DOHH2 (cell line): Measurements from ENCODE around the gene SMAGP.
"Not testable (repeated sequence)": the region's sequence is repeated elsewhere in the genome, so short reads cannot be mapped to it uniquely, and the experiment has no call there.

Experiments
- H3F3A ChIP-seq: fragments of 200-600 bp; sonication (generic), shearing (Covaris generic); 2 replicates; pipeline ENCODE4 v1.6.0; 2016; ENCODE audit warnings: antibody characterized with exemption, mild to moderate bottlenecking; ENCODE audit not compliant: control insufficient read depth, insufficient read depth
- H3K27ac ChIP-seq: fragments of 200-600 bp; sonication (generic); 2 replicates; pipeline ENCODE4 v1.5.1; 2014; ENCODE audit warnings: low read depth, mild to moderate bottlenecking, low read length, moderate library complexity
- H3K27me3 ChIP-seq: fragments of 200-600 bp; sonication (generic); 2 replicates; pipeline ENCODE4 v1.6.1; 2014; ENCODE audit warnings: mild to moderate bottlenecking, low read length, mixed read lengths; ENCODE audit not compliant: control insufficient read depth
- H3K36me3 ChIP-seq: fragments of 200-600 bp; sonication (generic); 2 replicates; pipeline ENCODE4 v1.6.1; 2014; ENCODE audit warnings: mild to moderate bottlenecking, low read length, moderate library complexity, mixed read lengths; ENCODE audit not compliant: control insufficient read depth
- H3K4me1 ChIP-seq: fragments of 200-600 bp; sonication (generic); 2 replicates; pipeline ENCODE4 v1.6.1; 2014; ENCODE audit warnings: mild to moderate bottlenecking, low read length, mixed read lengths; ENCODE audit not compliant: control insufficient read depth
- H3K4me2 ChIP-seq: fragments of 200-600 bp; sonication (generic); 2 replicates; pipeline ENCODE4 v1.6.0; 2014; ENCODE audit warnings: mild to moderate bottlenecking, low read length, moderate library complexity
- H3K4me3 ChIP-seq: fragments of 200-600 bp; sonication (generic); 2 replicates; pipeline ENCODE4 v1.5.1; 2014; ENCODE audit warnings: mild to moderate bottlenecking, low read length, mixed read lengths
- H3K79me2 ChIP-seq: fragments of 200-600 bp; sonication (generic); 2 replicates; pipeline ENCODE4 v1.6.1; 2014; ENCODE audit warnings: mild to moderate bottlenecking, low read length, mixed read lengths; ENCODE audit not compliant: control insufficient read depth
- H3K9me2 ChIP-seq: fragments of 200-600 bp; sonication (generic); replicated peaks from 2 replicates; pipeline ENCODE4 v1.6.1; 2014; ENCODE audit warnings: mild to moderate bottlenecking, low read length, mixed read lengths; ENCODE audit not compliant: control insufficient read depth
- H3K9me3 ChIP-seq: fragments of 200-600 bp; sonication (generic); 2 replicates; pipeline ENCODE4 v1.6.1; 2014; ENCODE audit warnings: antibody characterized with exemption, low read length, mixed read lengths; ENCODE audit not compliant: control insufficient read depth, insufficient read depth
- H4K20me1 ChIP-seq: fragments of 200-600 bp; sonication (generic); 2 replicates; pipeline ENCODE4 v1.6.0; 2014; ENCODE audit warnings: low read depth, mild to moderate bottlenecking, antibody characterized with exemption, low read length, moderate library complexity; ENCODE audit not compliant: control insufficient read depth, insufficient read depth
- EZH2phosphoT487 ChIP-seq: fragments of 200-600 bp; sonication (generic); IDR thresholded peaks from 2 replicates; pipeline ENCODE4 v1.6.1; 2017; ENCODE audit warnings: borderline replicate concordance, mild to moderate bottlenecking, antibody characterized with exemption, low read length, moderate library complexity, mixed read lengths
- TF ChIP-seq, protein P1 (sequence below): fragments of 200-600 bp; sonication (generic); IDR thresholded peaks from one replicate; pipeline ENCODE4 v1.5.1; 2014; ENCODE audit warnings: antibody characterized with exemption, mild to moderate bottlenecking, low read depth, low read length; ENCODE audit not compliant: poor library complexity, severe bottlenecking

SMAGP gene

DNA sequence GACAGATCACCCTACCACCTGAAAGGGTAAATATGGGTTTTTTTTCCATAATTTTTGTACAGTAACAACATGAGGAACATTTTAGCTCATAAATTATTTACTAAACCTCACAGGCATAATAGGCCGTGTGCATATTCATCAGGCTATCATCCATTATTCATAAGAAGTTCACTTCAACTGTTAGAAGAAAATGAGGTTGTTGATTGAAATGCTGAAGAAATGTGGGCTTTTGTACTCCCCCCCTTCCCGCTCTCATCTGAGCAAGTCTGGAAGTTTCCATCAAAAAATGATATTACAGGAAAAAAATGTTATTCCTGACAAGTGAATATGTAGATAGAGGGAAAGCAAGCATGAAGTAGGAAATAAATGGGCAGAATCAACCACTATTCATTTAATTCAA, 44.4 kb downstream of the SMAGP start:
- Histone ChIP-seq H4K20me1 (no peaks in the 10 kb centered on the region), H3K9me3 (no peaks in the 10 kb centered on the region), H3K79me2 (no peaks in the 10 kb centered on the region), H3F3A (no peaks in the 10 kb centered on the region), H3K4me1 (no peaks in the 10 kb centered on the region), H3K27me3 (no peaks in the 10 kb centered on the region), H3K27ac (no peak overlapping the region), H3K4me3 (no peak overlapping the region), H3K4me2 (no peak overlapping the region), H3K9me2 (no peaks in the 10 kb centered on the region), H3K36me3 (no peaks in the 10 kb centered on the region)
- TF ChIP-seq, protein P1, sequence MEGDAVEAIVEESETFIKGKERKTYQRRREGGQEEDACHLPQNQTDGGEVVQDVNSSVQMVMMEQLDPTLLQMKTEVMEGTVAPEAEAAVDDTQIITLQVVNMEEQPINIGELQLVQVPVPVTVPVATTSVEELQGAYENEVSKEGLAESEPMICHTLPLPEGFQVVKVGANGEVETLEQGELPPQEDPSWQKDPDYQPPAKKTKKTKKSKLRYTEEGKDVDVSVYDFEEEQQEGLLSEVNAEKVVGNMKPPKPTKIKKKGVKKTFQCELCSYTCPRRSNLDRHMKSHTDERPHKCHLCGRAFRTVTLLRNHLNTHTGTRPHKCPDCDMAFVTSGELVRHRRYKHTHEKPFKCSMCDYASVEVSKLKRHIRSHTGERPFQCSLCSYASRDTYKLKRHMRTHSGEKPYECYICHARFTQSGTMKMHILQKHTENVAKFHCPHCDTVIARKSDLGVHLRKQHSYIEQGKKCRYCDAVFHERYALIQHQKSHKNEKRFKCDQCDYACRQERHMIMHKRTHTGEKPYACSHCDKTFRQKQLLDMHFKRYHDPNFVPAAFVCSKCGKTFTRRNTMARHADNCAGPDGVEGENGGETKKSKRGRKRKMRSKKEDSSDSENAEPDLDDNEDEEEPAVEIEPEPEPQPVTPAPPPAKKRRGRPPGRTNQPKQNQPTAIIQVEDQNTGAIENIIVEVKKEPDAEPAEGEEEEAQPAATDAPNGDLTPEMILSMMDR, result no peak
- no peak for TF ChIP-seq EZH2phosphoT487

DNA sequence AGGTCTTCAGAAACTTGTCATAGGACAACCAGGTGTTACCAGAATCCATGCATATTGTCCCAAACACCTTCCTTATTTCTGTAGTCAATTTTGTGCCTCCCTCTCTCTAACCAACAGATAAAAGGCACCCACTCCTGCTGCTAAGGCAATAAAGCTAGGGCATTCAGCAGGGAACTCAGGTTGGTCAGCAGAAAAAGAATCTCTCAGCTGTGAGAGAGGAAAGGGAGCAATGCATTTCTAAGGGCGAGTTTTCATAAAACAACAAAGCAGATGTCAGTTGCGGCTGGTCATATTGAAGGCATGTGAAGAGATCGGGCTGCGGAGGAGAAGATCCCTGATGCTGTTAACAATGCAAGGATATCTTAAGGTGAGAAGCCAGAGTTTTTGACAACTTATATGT, 45.0 kb downstream of the SMAGP start:
- TF ChIP-seq, protein P1, result no peak
- no peak for TF ChIP-seq EZH2phosphoT487
- no peak overlapping the region for H3K27ac ChIP-seq

DNA sequence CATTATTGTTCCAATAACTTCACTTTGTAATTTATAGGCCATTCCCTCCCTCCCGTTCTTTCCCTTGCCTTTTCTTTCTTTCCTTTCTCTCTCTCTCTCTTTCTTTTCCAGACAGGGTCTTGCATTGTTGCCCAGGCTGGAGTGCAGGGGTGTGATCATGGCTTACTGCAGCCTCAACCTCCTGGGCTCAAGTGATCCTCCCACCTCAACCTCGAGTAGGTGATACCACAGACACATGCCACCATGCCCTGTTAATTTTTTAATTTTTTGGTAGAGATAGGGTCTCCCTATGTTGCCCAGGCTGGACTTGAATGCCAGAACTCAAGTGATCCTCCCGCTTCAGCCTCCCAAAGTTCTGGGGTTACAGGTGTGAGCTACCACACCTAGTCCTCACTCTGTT, 45.6 kb downstream of the SMAGP start:
- Histone ChIP-seq H3K4me3 (no peak overlapping the region), H3K9me2 (no peaks in the 10 kb centered on the region), H3K4me1 (peaks cover under 1% of the 10 kb centered on the region), H3K9me3 (no peaks in the 10 kb centered on the region), H3K27ac (no peak overlapping the region), H3K79me2 (no peaks in the 10 kb centered on the region), H3F3A (no peaks in the 10 kb centered on the region), H3K36me3 (no peaks in the 10 kb centered on the region), H3K4me2 (no peak overlapping the region), H3K27me3 (no peaks in the 10 kb centered on the region), H4K20me1 (no peaks in the 10 kb centered on the region)
- TF ChIP-seq, protein P1, result no peak
- no peak for TF ChIP-seq EZH2phosphoT487

More for the DNA sequence above, 45.0 kb downstream of the SMAGP start:
- H3K79me2 ChIP-seq, result no peaks in the 10 kb centered on the region
- no peak overlapping the region for H3K4me2 ChIP-seq
- H4K20me1 ChIP-seq, result no peaks in the 10 kb centered on the region
- H3F3A ChIP-seq, result no peaks in the 10 kb centered on the region
- no peaks in the 10 kb centered on the region for H3K9me2 ChIP-seq
- no peaks in the 10 kb centered on the region for H3K27me3 ChIP-seq
- H3K36me3 ChIP-seq, result no peaks in the 10 kb centered on the region
- H3K9me3 ChIP-seq, result no peaks in the 10 kb centered on the region
- no peaks in the 10 kb centered on the region for H3K4me1 ChIP-seq
- no peak overlapping the region for H3K4me3 ChIP-seq

DNA sequence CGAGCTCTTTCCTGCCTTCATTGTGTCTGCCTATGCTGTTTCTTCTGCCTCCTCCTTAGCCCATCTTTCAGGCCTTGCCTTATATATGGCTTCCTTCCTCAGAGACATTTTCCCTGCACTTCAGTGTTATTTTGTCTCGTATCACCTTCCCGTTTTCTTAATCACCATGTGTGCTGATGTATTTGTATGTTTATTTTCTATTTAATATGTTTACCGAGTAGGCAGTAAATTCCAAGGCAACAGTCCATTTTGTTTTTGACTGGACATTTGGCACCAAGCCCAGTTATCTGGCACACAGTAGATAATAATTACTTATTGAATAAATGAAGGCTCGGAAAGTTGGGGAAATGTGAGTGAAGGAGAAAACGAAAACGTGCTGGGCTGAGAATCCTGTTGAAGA, 47.8 kb downstream of the SMAGP start:
- Histone ChIP-seq H3K4me1 (peaks cover 15% of the 10 kb centered on the region), H3K27ac (no peak overlapping the region), H3K79me2 (no peaks in the 10 kb centered on the region), H3K9me2 (no peaks in the 10 kb centered on the region), H3K9me3 (no peaks in the 10 kb centered on the region), H4K20me1 (no peaks in the 10 kb centered on the region), H3K27me3 (no peaks in the 10 kb centered on the region), H3F3A (peaks cover 6% of the 10 kb centered on the region), H3K4me2 (no peak overlapping the region), H3K36me3 (no peaks in the 10 kb centered on the region), H3K4me3 (no peak overlapping the region)
- TF ChIP-seq, protein P1, result no peak
- no peak for TF ChIP-seq EZH2phosphoT487

DNA sequence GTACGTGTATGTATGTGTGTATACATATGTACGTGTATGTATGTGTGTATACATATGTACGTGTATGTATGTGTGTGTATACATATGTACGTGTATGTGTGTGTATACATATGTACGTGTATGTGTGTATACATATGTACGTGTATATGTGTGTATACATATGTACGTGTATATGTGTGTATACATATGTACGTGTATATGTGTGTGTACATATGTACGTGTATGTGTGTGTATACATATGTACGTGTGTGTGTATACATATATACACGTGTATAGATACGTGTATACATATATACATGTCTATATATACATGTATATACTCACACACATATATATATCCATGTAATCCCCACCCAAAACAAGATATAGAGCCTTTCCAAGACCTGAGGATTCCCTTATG, 50.4 kb downstream of the SMAGP start:
- Histone ChIP-seq H3K4me2 (peak overlapping the region; percentile 89), H3K4me1 (peaks cover 15% of the 10 kb centered on the region), H3F3A (peaks cover 17% of the 10 kb centered on the region)
- H3K9me3 ChIP-seq, H3K9me2 ChIP-seq, H3K27ac ChIP-seq, H3K79me2 ChIP-seq, H3K27me3 ChIP-seq, H3K4me3 ChIP-seq, H4K20me1 ChIP-seq, H3K36me3 ChIP-seq: not testable (repeated sequence)
